IMR-90 (cell line): ENCODE results near the gene SUN5.

Experiments
- CEBPB ChIP-seq: IDR thresholded peaks from 2 replicates; pipeline ENCODE4 v1.6.1; 2012; ENCODE audit warnings: low read depth, low read length, improper control_type of control experiment
- FOS ChIP-seq: fragments of 150-350 bp; IDR thresholded peaks from 2 replicates; pipeline ENCODE4 v1.6.1; 2016; ENCODE audit warnings: low read depth, low read length
- MXI1 ChIP-seq: IDR thresholded peaks from 2 replicates; pipeline ENCODE4 v1.6.1; 2012; ENCODE audit warnings: low read depth, mild to moderate bottlenecking, low read length, moderate library complexity, borderline replicate concordance
- POLR2A ChIP-seq: IDR thresholded peaks from 2 replicates; pipeline ENCODE4 v1.6.1; 2012; ENCODE audit warnings: mild to moderate bottlenecking, low read depth, low read length
- TF ChIP-seq, protein P1 (sequence below): conservative IDR thresholded peaks from 2 replicates; pipeline ENCODE4 v1.5.1; 2012; ENCODE audit warnings: mild to moderate bottlenecking, low read depth, low read length, improper control_type of control experiment

DNA sequence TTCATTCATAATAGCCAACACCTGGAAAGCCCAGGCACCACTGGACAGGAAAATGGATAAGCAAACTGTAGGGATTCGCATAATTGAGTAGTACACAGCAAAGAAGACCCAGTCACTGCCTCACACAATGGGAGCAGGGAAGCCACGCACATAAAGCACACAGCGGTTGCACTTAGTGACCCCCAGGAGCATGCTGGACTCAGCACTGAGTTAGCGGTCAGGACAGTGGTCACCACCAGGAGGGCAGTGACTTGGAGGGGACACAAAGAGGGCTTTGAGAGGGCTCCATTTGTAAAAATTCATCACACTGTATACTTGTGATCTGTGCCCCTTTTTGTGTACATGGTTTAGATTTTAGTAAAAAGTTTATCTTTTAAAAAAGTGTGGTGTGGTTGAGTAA lies 47.1 kb upstream of the SUN5 start:
- no peak for TF ChIP-seq POLR2A
- TF ChIP-seq, protein P1, sequence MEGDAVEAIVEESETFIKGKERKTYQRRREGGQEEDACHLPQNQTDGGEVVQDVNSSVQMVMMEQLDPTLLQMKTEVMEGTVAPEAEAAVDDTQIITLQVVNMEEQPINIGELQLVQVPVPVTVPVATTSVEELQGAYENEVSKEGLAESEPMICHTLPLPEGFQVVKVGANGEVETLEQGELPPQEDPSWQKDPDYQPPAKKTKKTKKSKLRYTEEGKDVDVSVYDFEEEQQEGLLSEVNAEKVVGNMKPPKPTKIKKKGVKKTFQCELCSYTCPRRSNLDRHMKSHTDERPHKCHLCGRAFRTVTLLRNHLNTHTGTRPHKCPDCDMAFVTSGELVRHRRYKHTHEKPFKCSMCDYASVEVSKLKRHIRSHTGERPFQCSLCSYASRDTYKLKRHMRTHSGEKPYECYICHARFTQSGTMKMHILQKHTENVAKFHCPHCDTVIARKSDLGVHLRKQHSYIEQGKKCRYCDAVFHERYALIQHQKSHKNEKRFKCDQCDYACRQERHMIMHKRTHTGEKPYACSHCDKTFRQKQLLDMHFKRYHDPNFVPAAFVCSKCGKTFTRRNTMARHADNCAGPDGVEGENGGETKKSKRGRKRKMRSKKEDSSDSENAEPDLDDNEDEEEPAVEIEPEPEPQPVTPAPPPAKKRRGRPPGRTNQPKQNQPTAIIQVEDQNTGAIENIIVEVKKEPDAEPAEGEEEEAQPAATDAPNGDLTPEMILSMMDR: no peak
- TF ChIP-seq MXI1: no peak
- no peak for TF ChIP-seq CEBPB
- TF ChIP-seq FOS: no peak
